Cerebellar cortex (tissue), 1 donor: ENCODE results near the gene TOMM40L.
"Not testable (repeated sequence)": the region's sequence is repeated elsewhere in the genome, so short reads cannot be mapped to it uniquely, and the experiment has no call there.

Experiments
- DNase-seq: peaks from one replicate; pipeline ENCODE4 v3.0.0-alpha.2; 2015; ENCODE audit warnings: low spot score

TOMM40L gene

GRCh38 chr1:161222175-161223019 is 3.5 kb upstream of the TOMM40L start:
- no peak for DNase-seq

- DNase-seq, result no peak
Observed at GRCh38 chr1:161223805-161224694, 1.8 kb upstream of the TOMM40L start.

GRCh38 chr1:161224695-161225087 is 1.2 kb upstream of the TOMM40L start:
- DNase-seq, result not testable (repeated sequence)

- DNase-seq, result no peak
Observed at GRCh38 chr1:161225178-161225533, 704 bp upstream of the TOMM40L start.

GRCh38 chr1:161226320-161226711 is 456 bp downstream of the TOMM40L start:
- DNase-seq, result peak; percentile 38

- DNase-seq, result peak; percentile 31
Observed at GRCh38 chr1:161226759-161227158, 899 bp downstream of the TOMM40L start.

GRCh38 chr1:161227196-161227871 is 1.5 kb downstream of the TOMM40L start:
- peak; percentile 87 for DNase-seq

- DNase-seq, result no peak
Observed at GRCh38 chr1:161228032-161228431, 2.2 kb downstream of the TOMM40L start.

GRCh38 chr1:161229896-161230295 is 4.0 kb downstream of the TOMM40L start:
- peak; percentile 14 for DNase-seq

- no peak for DNase-seq
Observed at GRCh38 chr1:161230762-161231161, 4.9 kb downstream of the TOMM40L start.

- no peak for DNase-seq
Observed at GRCh38 chr1:161233102-161233501, 7.2 kb downstream of the TOMM40L start.

GRCh38 chr1:161235957-161236775 is 10.3 kb downstream of the TOMM40L start:
- no peak for DNase-seq

GRCh38 chr1:161238039-161238473 is 12.2 kb downstream of the TOMM40L start, which contains the start of gene NR1I3:
TSS of gene NR1I3 (minus strand) at chr1:161238203. CDS start at chr1:161236565, 1,638 bp downstream.
- no peak for DNase-seq

- no peak for DNase-seq
Observed at GRCh38 chr1:161241682-161242081, 15.8 kb downstream of the TOMM40L start.

- no peak for DNase-seq
Observed at GRCh38 chr1:161242313-161242712, 16.5 kb downstream of the TOMM40L start.

- no peak for DNase-seq
Observed at GRCh38 chr1:161244888-161245287, 19.0 kb downstream of the TOMM40L start.

- not testable (repeated sequence) for DNase-seq
Observed at GRCh38 chr1:161250100-161250499, 24.2 kb downstream of the TOMM40L start.

- no peak for DNase-seq
Observed at GRCh38 chr1:161250829-161251228, 25.0 kb downstream of the TOMM40L start.

GRCh38 chr1:161251579-161251978 is 25.7 kb downstream of the TOMM40L start:
- DNase-seq, result no peak

- DNase-seq, result not testable (repeated sequence)
Observed at GRCh38 chr1:161255302-161255701, 29.4 kb downstream of the TOMM40L start.

GRCh38 chr1:161255955-161256520 is 30.2 kb downstream of the TOMM40L start:
- DNase-seq, result not testable (repeated sequence)
